ENCODE data around the gene PCSK4. TPM values are rescaled to one million over a fixed set of nuclear protein-coding genes. Genes with fewer than 3 reads are reported as not detected.

Gene PCSK4
- total and polyA plus RNA-seq, 2 donors (not counting 3 experiments of a cell fraction or from before 2014, with no cell fraction given) = 1.2 to 1.7 TPM

DNA sequence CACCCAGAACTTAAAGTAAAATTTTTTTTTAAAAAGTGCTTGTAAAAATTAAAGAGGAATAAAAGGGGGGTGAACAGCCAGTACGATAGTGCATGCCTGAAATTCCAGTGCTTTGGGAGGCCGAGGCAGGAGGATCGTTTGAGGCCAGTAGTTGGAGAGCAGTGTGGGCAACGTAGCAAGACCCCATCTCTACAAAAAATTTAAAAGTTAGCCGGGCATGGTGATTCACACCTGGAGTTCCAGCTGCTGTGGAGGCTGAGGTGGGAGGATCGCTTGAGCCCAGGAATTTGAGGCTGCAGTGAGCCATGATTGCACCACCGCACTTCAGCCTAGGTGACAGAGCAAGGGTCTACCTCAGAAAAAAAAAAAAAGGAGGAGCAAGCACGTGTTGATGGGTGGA lies 14.9 kb upstream of the PCSK4 start:
- POLR2A ChIA-PET = no interaction called here
- dilution Hi-C loops (cut with MboI; ENCODE audit: extremely low pct_ligation_motif_present, low sequenced_read_pairs) = no loop called here
- FAIRE-seq = no peak

More for the DNA sequence above, 14.9 kb upstream of the PCSK4 start:
- DNase-seq (ENCODE audit: low read depth, low spot score) = no peak
- CTCF ChIA-PET = interaction anchor here (0.9 kb wide), 1 partner anchor 167 kb away, joined by 3 read pairs; no protein-coding TSS in a partner anchor
- Histone ChIP-seq H3K9me3 (replicated peaks; ENCODE audit: control insufficient read depth, insufficient read depth, low read length) (no peaks in the 10 kb centered on the region), H3K4me2 (ENCODE audit: insufficient read depth, low read length) (no peak overlapping the region), H3K36me3 (ENCODE audit: control insufficient read depth in 2 of 2, extremely low read depth in 1 of 2, insufficient read depth in 2 of 2, low read length in 2 of 2) (no peaks in the 10 kb centered on the region), H3K4me1 (ENCODE audit: control insufficient read depth, extremely low read depth, insufficient read depth, low read length) (no peaks in the 10 kb centered on the region), H3K9ac (replicated peaks; ENCODE audit: extremely low read depth, insufficient read depth, low read length) (no peak overlapping the region), H3K4me3 (replicated peaks in 1 of 3; ENCODE audit: insufficient read depth in 1 of 3, low read depth in 1 of 3, low read length in 3 of 3) (no peak overlapping the region), H3K79me2 (ENCODE audit: control insufficient read depth, insufficient read depth, low read length) (no peaks in the 10 kb centered on the region), H3K27me3 (ENCODE audit: control insufficient read depth in 2 of 2, insufficient read depth in 2 of 2, low read length in 2 of 2) (peaks cover 4 to 5% of the 10 kb centered on the region in 2 experiments), H4K20me1 (replicated peaks; ENCODE audit: control insufficient read depth, extremely low read depth, insufficient read depth, low read length) (no peaks in the 10 kb centered on the region), H2AFZ (ENCODE audit: low read depth, low read length) (no peak overlapping the region), H3K9me1 (replicated peaks; ENCODE audit: control insufficient read depth, extremely low read depth, insufficient read depth, low read length) (no peaks in the 10 kb centered on the region), H3K27ac (ENCODE audit: insufficient read depth, low read depth, low read length) (no peak overlapping the region)
- no TSS peak for BruUV-seq (replicated peaks)
- no peak for TF ChIP-seq GATA2 (IDR thresholded peaks at IDR 0.05; ENCODE audit: insufficient read depth, insufficient read length, low read depth, low read length)
- TF ChIP-seq, protein P1, sequence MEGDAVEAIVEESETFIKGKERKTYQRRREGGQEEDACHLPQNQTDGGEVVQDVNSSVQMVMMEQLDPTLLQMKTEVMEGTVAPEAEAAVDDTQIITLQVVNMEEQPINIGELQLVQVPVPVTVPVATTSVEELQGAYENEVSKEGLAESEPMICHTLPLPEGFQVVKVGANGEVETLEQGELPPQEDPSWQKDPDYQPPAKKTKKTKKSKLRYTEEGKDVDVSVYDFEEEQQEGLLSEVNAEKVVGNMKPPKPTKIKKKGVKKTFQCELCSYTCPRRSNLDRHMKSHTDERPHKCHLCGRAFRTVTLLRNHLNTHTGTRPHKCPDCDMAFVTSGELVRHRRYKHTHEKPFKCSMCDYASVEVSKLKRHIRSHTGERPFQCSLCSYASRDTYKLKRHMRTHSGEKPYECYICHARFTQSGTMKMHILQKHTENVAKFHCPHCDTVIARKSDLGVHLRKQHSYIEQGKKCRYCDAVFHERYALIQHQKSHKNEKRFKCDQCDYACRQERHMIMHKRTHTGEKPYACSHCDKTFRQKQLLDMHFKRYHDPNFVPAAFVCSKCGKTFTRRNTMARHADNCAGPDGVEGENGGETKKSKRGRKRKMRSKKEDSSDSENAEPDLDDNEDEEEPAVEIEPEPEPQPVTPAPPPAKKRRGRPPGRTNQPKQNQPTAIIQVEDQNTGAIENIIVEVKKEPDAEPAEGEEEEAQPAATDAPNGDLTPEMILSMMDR (IDR thresholded peaks at IDR 0.05; ENCODE audit: extremely low read depth in 1 of 2, insufficient read depth in 1 of 2, low read depth in 1 of 2, low read length in 2 of 2) = no peak
- no peak for TF ChIP-seq EZH2 (IDR thresholded peaks at IDR 0.05; ENCODE audit: borderline replicate concordance, low read depth, low read length, severe bottlenecking)
- no peak for TF ChIP-seq POLR2A (IDR thresholded peaks at IDR 0.05; ENCODE audit: low read depth, low read length)
- intact Hi-C loops (cut with micrococcal nuclease) = no loop called here

All from endothelial cell of umbilical vein (primary cell).